Anterior cingulate cortex (tissue), 58 donors: ENCODE data around the gene ARHGAP4.

Source experiments
- DNase-seq, 58 donors: peaks; one replicate each; lab custom pipeline; 2025; lab: John Stamatoyannopoulos, UW

The ARHGAP4 gene

DNA sequence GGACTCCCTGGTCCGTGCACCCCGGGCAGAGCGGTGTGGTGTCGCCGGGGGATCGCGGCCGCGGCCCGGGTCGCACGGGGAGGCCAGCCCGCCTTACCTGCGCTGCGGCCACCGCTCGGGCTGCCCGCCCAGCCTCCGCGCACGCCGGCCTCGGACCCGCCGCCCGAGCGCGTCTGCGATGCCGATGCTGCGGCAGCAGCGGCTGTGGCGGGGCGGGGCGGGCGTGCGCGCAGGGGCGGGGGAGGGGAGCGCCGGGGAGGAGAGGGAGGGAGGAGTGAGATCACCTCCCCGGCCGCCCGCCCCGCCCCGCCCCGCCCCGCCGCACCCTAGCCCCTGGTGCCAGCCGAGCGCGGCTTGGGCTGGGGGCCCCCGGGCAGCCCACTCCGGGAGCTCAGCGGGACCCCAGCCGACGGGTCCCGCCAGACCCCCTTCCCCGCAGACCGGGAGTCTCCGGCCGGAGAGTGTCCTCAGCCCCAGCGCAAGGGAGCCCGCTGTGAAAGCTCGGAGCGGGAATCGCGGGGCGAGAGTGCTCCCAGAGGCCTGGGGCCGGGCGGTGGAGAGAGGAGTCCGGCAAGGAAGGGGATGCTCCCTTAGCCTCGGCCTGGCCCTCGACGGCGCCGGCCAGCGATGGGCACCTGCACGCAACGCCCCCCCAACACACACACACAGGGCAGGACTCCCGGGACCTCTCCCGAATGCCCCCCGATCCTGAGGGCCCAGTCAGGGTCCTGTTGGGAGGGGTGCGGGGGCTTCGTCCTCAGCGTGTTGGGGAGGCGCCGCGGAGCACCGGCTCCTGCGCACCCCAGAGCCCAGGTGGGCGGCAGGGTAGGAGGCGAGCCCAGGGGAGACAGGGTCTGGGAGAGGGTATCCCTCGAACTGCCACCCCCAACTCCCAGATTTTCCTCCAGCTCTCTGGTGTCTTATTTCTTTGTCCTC is 39.8 kb downstream of the ARHGAP4 start, which contains the start of gene L1CAM:
TSS of gene L1CAM (minus strand) at position 206 of the 936 bp plus-strand sequence. CDS start 10,337 bp downstream, outside the sequence.
- peak in 1 of 58 donors; percentile 30 for DNase-seq

DNA sequence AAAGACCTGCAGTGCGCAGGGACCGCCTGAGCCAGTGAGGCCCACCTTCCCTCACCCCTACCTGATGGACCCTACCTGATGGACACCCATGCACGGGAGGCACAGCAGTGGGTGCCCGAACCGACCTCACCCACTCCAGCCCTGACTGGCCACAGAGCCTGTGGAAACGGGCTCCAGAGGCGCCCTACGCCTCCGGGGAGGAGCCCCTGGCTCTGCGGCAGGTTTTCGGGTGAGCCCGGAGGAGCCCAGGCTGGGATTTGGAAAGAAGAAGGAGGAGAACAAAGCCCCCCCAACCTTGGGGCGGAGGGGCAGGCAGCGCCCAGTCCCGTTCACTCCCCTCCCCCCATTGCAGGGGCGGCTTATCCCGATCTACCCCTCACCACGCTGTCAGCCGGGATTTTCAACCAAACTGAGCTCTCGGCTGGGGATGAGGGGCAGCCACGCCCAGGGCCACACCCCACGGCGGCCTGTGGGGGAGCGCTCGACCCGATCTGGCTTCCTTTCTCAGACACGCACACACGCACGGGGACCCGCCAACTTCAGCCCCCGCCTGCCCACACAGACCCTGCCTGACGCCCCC is 40.8 kb downstream of the ARHGAP4 start:
- DNase-seq: no peak

GRCh38 chrX:153884590-153884989 is 41.5 kb downstream of the ARHGAP4 start:
- DNase-seq: no peak

- peak in 1 of 58 donors; percentile 38 for DNase-seq
These were observed 41.9 kb downstream of the ARHGAP4 start for GRCh38 chrX:153884136-153884535.

DNA sequence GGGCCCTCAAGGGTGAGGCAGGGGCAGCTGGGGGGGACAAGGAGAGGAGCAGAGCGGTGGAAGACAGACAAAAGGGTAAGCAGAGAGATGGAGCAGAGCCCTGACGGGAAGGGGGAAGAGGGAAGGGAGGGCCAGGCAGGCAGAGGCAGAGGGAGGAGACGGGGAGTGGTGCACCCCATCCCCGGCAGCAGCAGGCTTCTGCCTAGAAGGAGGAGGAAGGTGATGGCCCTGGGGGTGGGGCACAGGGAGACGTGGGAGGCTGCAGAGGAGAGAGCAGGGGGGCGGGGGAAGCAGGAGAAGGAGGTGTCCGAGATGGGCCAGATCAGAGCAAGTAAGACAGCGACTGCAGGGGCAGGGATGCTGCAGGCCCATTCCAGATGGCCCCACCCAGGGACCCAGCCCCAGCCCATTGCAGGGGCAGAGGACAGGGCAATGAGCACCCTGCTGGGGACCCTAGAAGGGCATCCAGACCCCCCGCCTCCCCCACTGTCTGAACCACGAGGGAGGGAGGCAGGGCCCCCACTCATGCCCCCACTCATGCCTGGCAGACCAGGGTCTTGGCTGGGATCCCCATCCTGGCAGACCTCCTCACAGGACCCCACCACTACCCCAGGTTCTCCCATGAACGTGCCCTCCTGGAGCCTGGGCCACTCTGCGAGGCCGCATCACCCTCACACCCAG is 42.8 kb downstream of the ARHGAP4 start:
- DNase-seq: no peak

- no peak for DNase-seq
These were observed 43.5 kb downstream of the ARHGAP4 start for GRCh38 chrX:153882557-153882956.

GRCh38 chrX:153882086-153882498 is 44.0 kb downstream of the ARHGAP4 start:
- DNase-seq: peak in 1 of 58 donors; percentile 26

DNA sequence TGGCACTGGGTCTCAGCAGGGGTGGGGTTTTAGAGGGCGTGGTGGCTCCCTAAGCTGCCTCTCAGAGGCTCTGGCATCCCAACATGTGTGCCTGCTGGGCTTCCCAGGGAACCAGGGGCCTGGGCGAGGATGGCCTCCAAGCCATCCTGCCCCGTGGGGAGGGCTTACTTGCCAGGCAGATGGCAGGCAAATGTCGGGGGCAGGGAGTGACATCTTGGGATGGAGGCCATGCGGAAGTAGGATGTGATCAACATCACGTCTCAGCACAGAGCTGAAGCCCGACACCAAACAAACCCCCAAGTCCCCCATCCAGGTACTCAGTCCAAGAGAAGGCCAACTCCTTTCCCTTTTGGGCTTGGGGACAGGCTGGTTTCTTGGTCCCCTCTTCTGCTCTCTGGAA is 44.8 kb downstream of the ARHGAP4 start:
- no peak for DNase-seq

- DNase-seq: no peak
These were observed 45.6 kb downstream of the ARHGAP4 start for GRCh38 chrX:153880440-153880815.

- no peak for DNase-seq
These were observed 46.2 kb downstream of the ARHGAP4 start for GRCh38 chrX:153879741-153880439.

- DNase-seq: no peak
These were observed 47.0 kb downstream of the ARHGAP4 start for GRCh38 chrX:153878969-153879653.

GRCh38 chrX:153878345-153878744 is 47.7 kb downstream of the ARHGAP4 start:
- no peak for DNase-seq

DNA sequence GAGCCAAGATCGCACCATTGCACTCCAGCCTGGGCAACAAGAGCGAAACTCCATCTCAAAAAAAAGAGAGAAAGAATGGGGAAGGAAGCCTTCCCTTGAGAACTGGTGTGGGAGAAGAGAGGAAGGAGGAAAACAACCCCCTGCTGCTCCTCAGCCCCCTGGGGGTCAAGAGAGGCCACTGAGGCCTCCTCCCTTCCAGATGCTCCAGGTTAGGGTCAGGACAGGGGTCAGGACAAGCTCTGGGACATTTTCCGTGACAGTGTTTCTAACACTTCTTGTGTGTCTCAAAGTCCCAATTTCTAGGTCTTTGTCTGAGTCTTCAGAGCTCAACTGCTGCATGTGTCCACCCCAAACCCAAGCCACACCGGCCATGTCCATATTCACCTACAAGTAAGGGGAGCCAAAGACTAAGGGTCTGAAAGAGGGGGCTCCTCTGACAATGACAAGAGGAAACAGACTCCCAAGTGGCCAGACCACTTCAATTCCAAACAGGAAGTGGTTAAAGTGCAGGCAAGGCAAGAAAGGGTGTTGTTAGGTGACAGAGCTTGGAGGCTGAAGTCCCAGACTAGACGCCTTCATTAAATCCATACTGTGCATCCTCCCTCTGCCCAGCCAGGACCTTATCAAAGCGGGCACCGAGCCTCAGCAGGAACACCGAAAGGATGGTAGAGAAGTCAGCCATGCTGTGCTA is 48.3 kb downstream of the ARHGAP4 start:
- no peak for DNase-seq

- peak in 1 of 58 donors; percentile 15 for DNase-seq
These were observed 50.0 kb downstream of the ARHGAP4 start for GRCh38 chrX:153876112-153876491.

GRCh38 chrX:153875391-153876111 is 50.5 kb downstream of the ARHGAP4 start:
- DNase-seq: peak in 28 of 58 donors; percentile 1 to 66 (median 25)

DNA sequence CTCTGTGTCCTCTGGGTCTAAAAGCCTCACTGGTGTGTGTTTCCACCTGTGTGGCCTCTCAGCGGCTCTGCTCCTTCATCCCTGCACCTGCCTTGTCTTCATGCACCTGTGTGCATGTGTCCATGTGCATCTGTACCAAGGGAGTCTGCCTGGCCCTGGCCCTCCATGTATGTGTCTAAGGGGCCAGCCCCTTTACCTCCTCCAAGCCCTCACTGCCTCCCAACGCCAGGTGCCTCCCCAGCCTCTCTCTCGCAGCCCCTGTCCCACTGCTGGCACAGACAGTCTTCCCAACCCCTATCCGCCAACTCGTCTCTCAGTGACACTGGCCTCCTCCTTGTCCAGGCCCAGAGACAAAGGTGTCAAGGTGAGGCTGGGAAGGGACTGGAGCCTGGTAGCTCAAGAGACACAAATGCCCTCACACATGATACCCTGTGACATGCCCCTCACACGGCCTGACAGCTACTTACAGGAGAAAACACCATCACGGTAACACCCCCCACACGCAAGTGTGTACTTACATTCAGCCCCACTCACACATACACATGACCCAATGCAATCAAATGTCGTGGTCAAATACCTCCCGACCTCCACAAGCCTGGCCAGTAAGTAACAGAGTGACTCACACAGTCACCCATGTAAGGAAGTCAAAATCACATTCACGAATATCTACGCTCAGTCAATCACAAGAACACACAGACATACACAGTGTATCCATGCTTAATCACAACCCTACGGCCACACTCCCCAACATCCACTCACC is 51.5 kb downstream of the ARHGAP4 start:
- DNase-seq: no peak

- no peak for DNase-seq
These were observed 52.0 kb downstream of the ARHGAP4 start for GRCh38 chrX:153874085-153874365.
